ENCODE data around the gene KRT6A. TPM values are rescaled to one million over a fixed set of nuclear protein-coding genes. Genes with fewer than 3 reads are reported as not detected.

KRT6A gene
- not detected for total RNA-seq
- long read RNA-seq: 0 reads

- intact Hi-C loops (cut with DNase I): no loop called here
- no peak for DNase-seq
- no peak for ATAC-seq (ENCODE audit: poor library complexity)
These were observed at the start of gene KRT6A for GRCh38 chr12:52493172-52493571. Gene KRT6A, minus strand, starts transcription at chr12:52493257. Its CDS starts 69 bp downstream, at chr12:52493188.

DNA sequence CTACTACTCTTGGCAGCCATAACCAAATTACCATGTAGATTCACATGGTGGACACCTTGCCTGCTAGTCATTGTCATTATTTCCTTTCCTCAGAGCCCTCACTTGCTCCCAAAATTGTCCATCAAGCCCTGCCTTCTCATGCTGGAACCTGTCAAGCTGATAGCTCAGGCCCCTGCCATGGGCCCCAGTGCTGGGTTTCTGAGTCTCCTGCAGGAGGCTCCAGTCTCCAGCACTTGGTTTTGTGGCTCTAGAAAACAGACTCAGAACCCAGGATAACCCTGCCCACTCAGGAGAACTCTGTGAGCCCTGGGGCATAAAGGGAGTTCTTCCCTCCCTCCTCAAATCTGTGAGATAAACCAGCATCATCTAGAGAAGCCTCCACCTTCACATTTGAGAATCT is 49.1 kb upstream of the KRT6A start:
- no peak for DNase-seq
- ATAC-seq (ENCODE audit: poor library complexity): no peak
- intact Hi-C loops (cut with DNase I): no loop called here

GRCh38 chr12:52541709-52542108 is 48.7 kb upstream of the KRT6A start:
- intact Hi-C loops (cut with DNase I): no loop called here
- DNase-seq: no peak
- ATAC-seq (ENCODE audit: poor library complexity): no peak

DNA sequence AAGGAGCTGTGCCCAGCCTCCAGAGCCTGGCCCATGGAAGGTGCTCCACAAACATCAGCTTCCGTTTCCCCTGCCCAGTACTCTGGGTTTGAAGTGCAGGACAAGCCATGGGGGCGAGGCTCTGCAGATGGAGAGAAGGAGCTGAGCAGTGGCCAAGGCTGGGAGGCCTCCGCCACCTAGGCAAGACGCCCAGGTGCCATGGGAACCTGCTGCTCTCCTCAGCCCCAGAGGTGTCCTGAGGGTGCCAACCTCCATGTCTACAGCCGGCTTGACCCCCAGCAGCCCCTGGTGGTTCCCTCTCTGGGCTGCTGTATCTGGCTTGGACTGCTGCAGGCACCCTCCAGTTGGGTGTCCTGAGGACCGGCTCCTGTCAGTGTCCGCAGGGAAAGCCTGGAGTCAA is 47.5 kb upstream of the KRT6A start:
- DNase-seq: no peak
- intact Hi-C loops (cut with DNase I): no loop called here
- ATAC-seq (ENCODE audit: poor library complexity): no peak

GRCh38 chr12:52539821-52540173 is 46.7 kb upstream of the KRT6A start:
- DNase-seq (no peak), ATAC-seq (ENCODE audit: poor library complexity) (no peak)
- intact Hi-C loops (cut with DNase I): no loop called here

- DNase-seq (no peak), ATAC-seq (ENCODE audit: poor library complexity) (no peak)
- intact Hi-C loops (cut with DNase I): no loop called here
These were observed 46.2 kb upstream of the KRT6A start for GRCh38 chr12:52539083-52539820.

DNA sequence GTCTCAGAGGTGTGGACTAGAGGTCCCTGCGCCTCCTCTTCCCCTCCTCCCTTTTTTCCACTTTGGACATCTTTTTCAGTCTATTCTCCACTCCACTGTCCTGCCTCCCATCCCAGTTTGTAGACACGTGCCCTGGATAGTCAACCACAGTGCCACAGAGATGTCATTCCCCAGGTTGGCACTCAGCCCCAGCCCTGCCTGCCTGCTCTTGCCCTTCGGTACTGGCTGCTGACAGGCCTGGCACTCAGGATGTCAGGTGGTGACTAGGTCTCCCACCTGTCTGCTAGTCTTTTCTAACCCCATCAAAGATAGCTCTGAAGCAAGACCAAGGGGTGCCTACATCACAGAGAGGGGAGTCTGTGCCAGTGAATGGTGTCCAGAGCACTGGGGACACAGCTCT is 44.0 kb upstream of the KRT6A start:
- intact Hi-C loops (cut with DNase I): no loop called here
- ATAC-seq (ENCODE audit: poor library complexity) (no peak), DNase-seq (no peak)

DNA sequence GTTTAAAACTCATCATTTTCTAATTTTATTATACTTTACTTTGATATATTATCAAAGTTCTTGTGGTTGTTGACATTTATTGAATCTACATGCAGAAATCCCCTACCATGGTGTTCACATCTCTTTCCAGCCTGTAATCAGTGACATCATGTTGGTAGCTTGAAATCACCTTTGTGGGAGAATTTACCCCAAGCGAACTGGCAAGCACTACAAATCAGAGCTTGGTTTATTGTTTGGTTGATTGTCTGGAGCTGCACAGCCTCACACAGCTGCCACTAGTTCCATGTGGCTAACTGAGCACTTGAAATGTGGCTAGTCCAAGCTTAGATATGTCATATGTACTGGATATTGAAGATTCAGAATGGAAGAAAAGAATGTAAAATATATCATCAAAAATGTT is 42.5 kb upstream of the KRT6A start:
- ATAC-seq (ENCODE audit: poor library complexity) (no peak), DNase-seq (no peak)
- intact Hi-C loops (cut with DNase I): no loop called here

- ATAC-seq (ENCODE audit: poor library complexity) (no peak), DNase-seq (no peak)
- intact Hi-C loops (cut with DNase I): no loop called here
These were observed 41.4 kb upstream of the KRT6A start for GRCh38 chr12:52534482-52534881.

DNA sequence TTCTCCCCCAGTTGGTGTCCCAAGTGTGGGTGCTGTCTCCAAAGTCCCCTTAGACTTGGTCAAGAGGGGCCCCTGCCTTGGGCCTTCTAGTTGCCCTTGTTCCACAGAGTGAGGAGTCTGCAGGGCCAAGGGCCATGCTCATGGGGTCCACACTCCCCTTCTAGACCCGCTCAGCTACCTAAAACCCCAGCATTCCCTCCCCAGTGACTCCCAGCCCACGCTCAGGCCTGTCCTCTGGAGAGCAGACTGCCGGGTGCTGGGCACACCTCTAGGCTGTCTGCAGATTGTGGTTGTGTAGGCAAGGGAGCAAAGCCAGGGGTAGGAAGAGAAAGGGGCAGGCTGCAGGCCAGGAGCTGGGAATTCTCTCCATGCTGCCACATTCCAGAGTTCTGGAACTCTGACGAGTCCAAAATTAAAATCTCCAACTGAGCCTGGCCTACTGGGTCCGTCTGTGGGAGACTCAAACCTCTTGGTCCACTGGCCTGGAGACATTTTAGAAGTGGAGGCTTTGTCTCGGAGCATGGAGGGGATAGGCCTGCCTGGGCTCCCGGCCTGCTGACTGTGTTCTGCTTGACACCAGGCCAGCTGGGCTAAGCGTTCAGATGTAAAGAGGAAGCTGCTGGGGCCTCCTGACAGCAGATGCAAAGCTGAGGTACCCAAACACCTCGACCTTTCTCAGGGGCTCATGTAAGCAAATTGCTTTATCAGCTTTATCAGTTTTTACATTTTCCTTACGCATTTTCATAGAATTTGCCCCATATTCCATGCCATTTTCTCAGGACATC is 40.8 kb upstream of the KRT6A start:
- DNase-seq (no peak), ATAC-seq (ENCODE audit: poor library complexity) (no peak)

DNA sequence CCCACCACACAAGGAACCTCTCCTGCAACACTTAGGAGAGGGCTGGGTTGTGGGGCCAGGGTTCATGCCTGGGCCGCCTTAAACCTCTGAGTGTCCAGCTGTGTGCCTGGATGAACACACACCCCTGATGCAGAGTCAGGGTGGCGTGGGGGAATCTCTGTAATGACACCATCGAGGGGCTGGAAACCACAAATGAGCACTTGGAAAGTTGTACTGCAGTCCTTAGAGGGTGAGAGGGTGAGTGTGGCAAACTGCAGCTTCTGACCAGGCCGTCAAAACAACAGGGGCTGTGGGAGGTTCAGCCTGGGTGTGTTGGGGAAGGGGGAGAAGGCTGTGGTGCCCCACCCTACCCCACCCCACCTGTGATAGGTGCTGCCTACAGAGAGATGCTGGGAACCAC is 39.6 kb upstream of the KRT6A start:
- intact Hi-C loops (cut with DNase I): no loop called here
- no peak for ATAC-seq (ENCODE audit: poor library complexity)
- DNase-seq: no peak

More for the DNA sequence above, 40.8 kb upstream of the KRT6A start:
- intact Hi-C loops (cut with DNase I): no loop called here

DNA sequence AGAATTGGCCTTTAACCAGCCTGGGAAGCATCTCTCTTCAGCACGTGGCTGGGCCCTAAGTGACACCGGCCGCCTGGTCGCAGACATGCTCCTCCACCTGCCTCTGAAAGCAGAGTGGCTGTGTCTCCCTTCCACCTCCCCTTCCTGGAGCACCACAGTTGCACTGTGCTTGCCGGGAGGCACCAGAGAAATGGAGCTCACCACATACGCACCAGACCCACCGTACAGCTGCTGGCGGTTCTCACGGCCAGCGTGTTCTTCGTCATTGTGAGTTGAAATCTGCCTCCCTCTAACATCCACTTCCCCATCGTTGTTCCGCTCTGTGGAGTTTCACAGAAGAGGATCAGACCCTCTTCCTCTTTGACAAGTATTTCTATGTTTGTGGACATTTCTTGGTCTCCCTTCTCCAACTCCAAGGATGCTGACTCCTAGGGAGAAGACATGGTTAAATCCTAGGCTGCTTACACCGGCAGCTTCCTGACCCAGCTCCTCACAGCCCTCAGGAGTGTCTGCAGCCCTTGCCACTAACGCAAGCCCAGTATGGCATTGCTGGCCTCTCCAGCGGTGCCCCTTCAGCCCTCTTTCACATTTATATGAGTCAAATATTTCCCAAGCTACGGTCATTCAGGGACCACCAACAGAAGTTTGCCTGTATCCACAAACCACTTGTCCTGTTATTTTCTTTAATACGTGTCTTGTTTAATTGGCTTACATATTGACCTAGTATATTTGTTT is 38.7 kb upstream of the KRT6A start:
- intact Hi-C loops (cut with DNase I): no loop called here
- ATAC-seq (ENCODE audit: poor library complexity) (peak; percentile 36), DNase-seq (no peak)

DNA sequence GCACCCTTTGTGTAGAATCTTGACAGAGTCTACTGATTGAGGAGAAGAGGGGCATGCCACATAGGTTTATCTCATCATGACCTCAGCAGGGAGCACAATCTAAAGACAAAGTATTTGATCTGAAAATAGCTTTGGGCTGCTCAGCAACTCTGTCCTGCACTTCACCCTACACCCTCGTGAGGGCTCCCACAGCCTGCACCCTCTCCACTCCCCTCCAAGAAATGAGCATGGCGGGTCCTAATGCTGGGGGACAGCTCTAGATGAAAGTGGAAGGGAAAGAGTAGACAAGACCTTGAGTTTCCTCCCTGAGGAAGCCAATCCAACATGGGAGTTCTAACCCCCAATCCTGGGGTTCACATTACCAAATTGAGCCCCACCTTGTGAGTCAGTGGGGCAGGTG is 37.8 kb upstream of the KRT6A start:
- intact Hi-C loops (cut with DNase I): no loop called here
- DNase-seq: no peak
- ATAC-seq (ENCODE audit: poor library complexity): no peak

DNA sequence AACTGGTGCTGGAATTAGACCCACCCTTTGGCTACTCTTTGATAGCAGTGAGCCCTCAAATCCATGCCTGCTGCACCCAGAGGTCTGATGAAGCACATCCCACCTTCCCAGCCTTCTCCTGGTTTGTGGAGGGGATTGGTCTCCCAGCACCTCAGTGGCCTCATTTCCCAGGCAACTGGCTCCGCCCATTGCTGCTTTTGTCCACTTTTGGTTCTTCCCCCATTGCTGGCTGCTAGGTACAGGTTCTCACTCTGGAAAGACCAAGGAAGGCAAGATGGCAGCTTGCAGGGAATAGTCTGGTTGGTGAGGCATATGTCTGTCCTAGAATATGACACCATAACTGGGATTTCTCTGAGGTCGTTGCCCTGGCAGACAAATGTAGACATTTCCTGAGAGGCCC is 37.3 kb upstream of the KRT6A start:
- ATAC-seq (ENCODE audit: poor library complexity): no peak
- no peak for DNase-seq
- intact Hi-C loops (cut with DNase I): no loop called here

DNA sequence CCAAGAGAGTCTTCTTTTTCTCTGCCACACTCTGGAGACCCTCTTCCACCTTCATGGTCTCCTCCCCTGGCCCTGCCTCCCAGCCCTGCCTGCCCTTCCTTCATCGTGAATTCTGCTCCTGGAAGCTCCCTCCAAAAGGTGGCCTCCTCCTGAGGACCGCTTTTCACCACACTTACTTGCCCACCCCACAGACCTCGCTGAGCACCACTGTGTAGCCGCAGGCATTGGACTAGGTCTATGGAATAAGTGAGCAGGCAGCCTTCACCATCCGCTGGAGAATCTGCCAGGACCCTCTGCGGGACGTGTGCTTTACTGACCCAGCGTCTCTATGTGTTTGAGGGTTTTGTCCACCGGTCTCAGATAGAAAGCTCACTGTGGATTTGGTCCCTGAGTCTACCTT is 36.8 kb upstream of the KRT6A start:
- intact Hi-C loops (cut with DNase I): no loop called here
- DNase-seq: no peak
- ATAC-seq (ENCODE audit: poor library complexity): no peak

- DNase-seq (no peak), ATAC-seq (ENCODE audit: poor library complexity) (no peak)
- intact Hi-C loops (cut with DNase I): no loop called here
These were observed 36.4 kb upstream of the KRT6A start for GRCh38 chr12:52529417-52529816.

DNA sequence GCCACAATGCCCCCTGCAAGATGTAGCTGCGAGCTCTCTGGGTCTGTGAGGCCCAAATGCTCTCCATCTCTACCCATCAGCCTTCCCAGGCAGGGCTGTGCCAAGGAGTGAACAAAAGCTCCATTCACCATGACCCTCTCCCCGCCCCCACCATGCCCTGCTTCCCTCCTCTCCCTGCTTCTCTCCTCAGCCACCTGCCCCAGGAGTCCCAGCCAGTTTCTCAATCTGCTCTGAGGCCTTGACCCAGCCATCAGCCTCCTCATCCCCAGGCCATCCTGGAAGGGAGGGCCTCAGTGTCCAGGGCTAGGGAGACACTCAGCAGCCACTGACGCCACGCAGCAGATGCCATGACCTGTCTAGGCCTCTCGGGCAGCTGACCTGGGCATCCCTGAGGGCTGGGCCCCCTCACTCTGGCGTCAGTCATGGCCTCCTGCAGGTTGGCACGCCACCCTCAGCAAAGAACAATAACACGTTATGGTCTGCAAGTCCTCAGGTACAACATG is 35.6 kb upstream of the KRT6A start:
- intact Hi-C loops (cut with DNase I): no loop called here
- ATAC-seq (ENCODE audit: poor library complexity): no peak
- no peak for DNase-seq

GRCh38 chr12:52527121-52527800 is 34.2 kb upstream of the KRT6A start:
- DNase-seq (no peak), ATAC-seq (ENCODE audit: poor library complexity) (no peak)
- intact Hi-C loops (cut with DNase I): no loop called here

DNA sequence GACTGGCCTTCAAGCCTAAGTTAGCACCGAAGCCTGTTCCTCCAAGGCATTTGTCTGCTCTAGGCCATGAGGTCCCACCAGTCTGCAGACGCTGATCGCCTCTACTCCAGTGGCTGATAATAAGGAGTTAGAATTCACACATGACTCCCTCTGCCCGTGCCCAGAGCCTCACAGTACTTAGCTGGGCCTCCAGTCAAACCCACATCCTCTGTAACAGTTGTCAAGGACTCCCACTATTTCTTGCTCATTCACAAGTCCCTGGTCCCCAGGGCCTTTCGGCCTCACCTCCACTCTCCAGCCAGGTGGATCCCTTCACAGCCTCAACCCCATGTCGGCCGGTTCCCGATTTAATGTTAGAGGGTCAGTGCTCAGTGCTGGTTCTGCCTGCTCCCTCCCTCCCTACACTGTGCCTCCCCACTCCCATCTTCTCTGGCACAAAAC is 33.5 kb upstream of the KRT6A start:
- intact Hi-C loops (cut with DNase I): no loop called here
- ATAC-seq (ENCODE audit: poor library complexity): no peak
- no peak for DNase-seq
